Sigmoid colon (tissue), 4 donors: ENCODE data around the gene TJP1.

Source experiments
- CTCF ChIP-seq, 4 experiments: fragments of 450-650 bp in 3 of 4; fragments of 200-600 bp in 1 of 4; IDR thresholded peaks; one replicate each; pipeline ENCODE4 v1.5.1; 2016 to 2019; ENCODE audit warnings: antibody characterized with exemption in 4 of 4, mild to moderate bottlenecking in 3 of 4, moderate library complexity in 2 of 4
- POLR2AphosphoS5 ChIP-seq, 4 donors: sonication (generic); formaldehyde crosslinking; IDR thresholded peaks; one replicate each; pipeline ENCODE4 v1.6.1; 2017; ENCODE audit warnings: antibody characterized with exemption in 4 of 4

- TF ChIP-seq CTCF (IDR thresholded peaks at IDR 0.05) (peak in 1 of 4 experiments; percentile 12), POLR2AphosphoS5 (IDR thresholded peaks at IDR 0.05) (peak; percentile 49 to 80 (median 76))
Measured at GRCh38 chr15:29821416-29822099, 710 bp downstream of the TJP1 start.
